GM04503 (cell line): ENCODE results near the gene PTH2.
"Not testable (repeated sequence)": the region's sequence is repeated elsewhere in the genome, so short reads cannot be mapped to it uniquely, and the experiment has no call there.

Source experiments
- DNase-seq: peaks from one replicate; pipeline ENCODE4 v3.0.0-alpha.2; 2012; ENCODE audit warnings: low read depth

Gene PTH2, protein sequence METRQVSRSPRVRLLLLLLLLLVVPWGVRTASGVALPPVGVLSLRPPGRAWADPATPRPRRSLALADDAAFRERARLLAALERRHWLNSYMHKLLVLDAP

DNA sequence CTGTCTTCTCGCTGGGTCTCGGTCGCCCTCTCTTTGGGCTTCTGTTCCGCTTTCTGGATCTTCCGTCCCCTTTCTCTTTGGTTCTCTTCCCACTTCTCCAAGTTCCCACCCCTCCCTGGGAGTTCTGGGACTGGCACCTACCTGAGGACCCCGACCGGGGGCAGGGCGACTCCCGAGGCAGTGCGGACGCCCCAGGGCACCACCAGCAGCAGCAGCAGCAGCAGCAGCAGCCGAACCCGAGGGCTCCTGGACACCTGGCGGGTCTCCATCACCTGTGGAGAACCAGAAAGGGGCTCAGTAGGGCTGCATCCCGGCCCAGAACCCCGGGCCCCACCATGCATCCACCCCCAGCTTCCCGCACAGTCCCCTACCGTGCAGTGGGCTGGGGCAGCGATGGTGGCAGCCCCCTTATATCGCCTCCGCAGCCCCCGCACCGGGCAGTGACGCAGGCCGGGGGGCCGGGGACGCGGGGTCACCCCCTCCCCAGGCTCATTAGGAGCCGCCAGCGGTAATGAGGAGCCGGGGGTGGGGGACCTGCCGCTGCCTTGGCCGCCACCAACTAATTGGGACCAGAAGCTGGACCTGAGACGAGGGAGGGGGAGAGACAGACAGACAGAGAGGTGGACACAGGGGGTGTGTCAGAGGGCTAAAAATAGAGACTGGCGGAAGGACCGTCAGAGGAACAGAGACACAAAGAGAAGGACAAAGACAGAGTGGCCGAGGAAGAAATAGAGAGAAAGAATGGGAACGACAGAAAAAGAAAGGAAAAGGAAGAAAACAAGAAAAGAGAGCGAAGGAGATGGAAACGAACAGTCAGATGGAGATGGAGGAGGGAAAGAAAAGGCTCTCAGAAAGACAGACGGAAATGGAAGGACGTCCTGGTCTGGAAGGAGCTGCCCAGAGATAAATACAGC lies at the start of gene PTH2:
Gene PTH2 (minus strand): TSS at position 371 of the 914 bp plus-strand sequence. CDS start 102 bp downstream, at position 269.
- DNase-seq: no peak

DNA sequence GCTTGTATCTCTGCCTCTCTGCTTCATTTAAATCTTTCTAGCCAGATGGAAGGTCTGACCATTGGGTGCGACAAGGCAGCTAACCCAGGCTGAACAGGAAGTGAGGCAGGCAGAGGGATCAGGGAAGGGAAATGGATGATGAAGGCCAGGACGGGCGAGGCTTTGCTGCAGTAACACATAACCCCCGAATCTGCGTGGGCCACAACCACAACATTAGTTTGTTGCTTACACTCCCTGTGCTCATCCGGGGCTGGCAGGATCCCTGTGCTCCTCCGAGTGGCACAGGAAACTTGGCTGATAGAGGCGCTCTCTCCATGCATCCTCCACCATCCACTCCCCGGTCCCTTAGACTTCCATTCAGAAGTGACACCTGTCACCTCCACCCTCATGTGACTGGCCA lies 49.7 kb upstream of the PTH2 start:
- DNase-seq: no peak

DNA sequence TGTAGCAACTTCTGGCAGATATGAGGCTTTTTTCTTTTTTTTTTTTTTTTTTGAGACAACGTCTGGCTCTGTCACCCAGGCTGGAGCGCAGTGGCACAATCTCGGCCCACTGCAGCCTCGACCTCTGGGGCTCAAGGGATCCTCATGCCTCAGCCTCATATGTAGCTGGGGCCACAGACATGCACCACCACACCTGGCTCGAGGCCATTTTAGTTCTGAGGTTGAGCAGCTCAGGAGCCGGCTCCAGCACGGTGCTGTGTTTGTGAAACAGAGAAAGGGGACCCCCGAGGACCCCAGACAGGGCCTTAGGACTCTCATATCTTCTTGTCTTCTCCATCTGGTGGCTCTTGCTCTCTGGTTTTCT lies 47.4 kb upstream of the PTH2 start:
- DNase-seq: no peak

DNA sequence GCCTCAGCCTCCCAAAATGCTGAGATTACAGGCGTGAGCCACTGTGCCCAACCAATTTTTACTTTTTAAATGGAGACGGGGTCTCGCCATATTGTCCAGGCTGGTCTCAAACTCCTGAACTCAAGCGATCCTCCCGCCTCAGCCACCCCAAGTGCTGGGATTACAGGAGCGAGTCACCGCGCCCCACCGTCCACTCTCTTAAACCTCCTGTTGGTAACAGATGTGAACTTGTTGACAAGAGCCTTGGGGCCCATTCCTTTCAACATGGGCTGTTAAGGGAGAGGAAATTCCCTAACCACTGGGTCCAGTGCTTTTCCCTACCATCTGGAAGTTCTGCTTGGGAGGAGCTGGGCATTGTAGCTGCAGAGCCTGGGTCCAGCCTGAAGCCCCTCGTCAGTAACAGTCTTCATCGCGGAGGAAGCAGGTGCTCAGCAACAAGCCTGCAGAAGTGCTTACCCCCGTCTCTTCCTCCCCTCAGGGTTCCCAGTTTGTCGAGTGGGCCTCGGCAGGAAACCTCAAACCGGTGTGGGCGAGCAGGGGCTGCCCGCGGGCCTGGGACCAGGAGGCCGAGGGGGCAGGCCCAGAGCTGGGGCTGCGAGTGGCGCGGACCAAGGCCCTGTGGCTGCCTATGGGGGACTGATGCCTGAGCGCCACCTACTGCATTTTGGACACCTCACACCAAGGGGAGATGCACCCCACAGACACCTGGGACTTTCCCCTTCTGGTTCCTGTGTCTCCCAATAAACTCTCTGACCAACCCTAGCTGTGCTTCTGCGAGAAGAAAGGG lies 46.8 kb upstream of the PTH2 start:
- DNase-seq: no peak

DNA sequence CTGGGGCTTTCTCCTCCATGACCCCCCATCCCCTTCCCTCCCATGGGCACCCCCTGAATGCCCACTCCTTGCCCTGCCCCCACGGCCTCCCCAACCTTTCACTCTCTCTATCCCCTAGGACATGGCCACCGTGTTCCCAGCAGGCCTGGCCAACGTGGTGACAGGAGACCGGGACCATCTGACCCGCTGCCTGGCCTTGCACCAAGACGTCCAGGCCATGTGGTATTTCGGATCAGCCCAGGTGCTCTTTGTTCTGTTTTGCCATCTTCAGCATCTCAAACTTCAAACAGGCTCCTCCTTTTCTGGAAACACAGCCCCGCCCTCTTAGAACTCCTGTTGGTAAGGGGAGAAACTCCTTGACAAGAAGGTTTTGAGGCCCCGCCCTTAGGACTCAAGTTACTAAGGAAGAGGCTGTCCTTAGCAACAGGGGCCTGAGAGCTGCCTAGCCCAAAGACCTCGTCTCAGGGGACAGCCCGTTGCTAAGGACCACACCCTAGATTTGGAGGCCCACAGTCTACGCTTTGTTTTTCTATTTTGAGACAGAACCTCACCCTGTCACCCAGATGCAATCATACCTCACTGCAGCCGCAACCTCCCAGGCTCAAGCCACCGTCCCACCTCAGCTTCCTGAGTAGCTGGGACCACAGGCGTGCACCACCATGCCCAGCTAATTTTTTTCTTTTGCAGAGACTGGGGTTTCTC lies 45.7 kb upstream of the PTH2 start:
- DNase-seq: peak; percentile 42

DNA sequence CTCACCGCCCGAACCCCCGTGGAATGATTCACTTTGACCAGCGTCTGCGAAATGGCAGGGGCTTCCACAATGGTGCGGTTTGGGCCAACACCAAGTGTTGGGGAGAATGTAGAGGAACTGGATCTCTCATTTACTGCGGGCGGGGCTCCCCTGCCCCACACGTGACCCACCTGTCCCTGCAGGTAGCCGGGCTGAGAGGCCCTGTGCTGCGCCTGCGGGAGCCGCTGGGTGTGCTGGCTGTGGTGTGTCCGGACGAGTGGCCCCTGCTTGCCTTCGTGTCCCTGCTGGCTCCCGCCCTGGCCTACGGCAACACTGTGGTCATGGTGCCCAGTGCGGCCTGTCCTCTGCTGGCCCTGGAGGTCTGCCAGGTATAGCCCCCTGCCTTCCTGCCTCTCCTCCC lies 45.0 kb upstream of the PTH2 start:
- no peak for DNase-seq

DNA sequence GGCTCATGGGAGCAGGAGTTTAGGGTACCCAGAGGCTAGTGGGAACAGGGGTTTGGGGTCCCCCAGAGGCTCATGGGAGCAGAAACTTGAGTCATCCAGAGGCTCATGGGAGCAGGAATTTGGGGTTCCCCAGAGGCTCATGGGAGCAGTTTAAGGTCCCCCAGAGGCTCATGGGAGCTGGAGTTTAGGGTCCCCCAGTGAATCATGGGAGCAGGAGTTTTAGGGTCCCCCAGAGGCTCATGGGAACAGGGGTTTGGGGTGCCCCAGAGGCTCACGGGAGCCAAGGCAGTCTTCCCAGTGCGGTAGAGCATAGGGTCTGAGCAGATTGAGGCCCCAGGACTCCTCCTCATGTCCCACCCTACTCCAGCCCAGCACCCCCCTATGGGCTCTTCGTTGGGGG lies 42.1 kb upstream of the PTH2 start:
- no peak for DNase-seq

DNA sequence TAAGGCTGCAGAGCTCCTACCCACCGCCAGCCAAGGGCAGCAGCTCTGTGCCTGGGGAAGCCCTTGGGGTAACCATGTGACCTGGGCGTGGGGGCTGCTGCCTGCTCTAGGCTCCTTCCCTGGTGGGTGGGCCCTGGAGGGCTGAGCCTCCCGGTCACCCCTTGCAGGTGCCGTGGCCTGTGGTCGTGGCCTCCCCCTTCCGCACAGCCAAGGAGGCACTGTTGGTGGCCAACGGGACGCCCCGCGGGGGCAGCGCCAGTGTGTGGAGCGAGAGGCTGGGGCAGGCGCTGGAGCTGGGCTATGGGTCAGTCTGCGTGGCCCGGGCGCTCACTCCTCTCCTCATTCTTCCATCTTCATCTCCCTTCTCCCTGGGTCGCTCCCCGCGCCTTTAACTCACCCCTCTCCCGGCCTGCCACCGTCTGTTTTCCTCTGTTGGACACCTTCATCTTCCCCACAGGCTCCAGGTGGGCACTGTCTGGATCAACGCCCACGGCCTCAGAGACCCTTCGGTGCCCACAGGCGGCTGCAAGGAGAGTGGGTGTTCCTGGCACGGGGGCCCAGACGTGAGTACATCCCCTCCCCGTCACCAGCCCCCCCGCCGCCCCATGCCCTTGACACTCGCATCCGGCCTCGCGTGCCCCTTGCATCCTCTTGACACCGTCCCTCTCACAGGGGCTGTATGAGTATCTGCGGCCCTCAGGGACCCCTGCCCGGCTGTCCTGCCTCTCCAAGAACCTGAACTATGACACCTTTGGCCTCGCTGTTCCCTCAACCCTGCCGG lies 40.9 kb upstream of the PTH2 start:
- DNase-seq: no peak

DNA sequence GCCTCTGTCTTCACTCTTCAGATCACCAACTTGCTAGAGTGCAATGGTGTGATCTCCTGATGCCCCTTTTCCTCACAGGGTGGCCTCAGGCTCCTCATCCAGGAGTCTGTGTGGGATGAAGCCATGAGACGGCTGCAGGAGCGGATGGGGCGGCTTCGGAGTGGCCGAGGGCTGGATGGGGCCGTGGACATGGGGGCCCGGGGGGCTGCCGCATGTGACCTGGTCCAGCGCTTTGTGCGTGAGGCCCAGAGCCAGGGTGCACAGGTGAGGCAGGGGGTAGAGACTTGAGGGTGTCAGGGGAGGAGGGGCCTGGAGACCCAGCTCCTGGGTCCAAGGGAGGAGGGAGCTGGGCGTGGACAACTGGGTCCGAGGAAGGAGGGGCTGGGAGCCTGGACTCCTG lies 39.3 kb upstream of the PTH2 start:
- DNase-seq: no peak

DNA sequence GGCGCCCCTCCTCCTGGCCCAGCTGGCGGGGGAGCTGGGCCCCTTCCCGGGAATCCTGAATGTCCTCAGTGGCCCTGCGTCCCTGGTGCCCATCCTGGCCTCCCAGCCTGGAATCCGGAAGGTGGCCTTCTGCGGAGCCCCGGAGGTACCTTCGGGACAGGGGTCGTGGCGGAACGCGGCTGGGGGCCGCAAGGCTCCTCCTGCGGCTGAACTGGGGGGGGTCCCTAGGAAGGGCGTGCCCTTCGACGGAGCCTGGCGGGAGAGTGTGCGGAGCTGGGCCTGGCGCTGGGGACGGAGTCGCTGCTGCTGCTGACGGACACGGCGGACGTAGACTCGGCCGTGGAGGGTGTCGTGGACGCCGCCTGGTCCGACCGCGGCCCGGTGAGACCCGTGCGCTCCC lies 38.4 kb upstream of the PTH2 start:
- DNase-seq: no peak

DNA sequence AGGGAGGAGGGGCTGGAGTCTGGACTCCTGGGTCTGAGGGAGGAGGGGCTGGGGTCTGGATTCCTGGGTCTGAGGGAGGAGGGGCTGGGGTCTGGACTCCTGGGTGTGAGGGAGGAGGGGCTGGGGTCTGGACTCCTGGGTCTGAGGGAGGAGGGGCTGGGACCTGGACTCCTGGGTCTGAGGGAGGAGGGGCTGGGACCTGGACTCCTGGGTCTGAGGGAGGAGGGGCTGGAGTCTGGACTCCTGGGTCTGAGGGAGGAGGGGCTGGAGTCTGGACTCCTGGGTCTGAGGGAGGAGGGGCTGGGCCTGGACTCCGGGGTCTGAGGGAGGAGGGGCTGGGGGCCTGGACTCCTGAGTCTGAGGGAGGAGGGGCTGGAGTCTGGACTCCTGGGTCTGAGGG lies 37.9 kb upstream of the PTH2 start:
- not testable (repeated sequence) for DNase-seq

DNA sequence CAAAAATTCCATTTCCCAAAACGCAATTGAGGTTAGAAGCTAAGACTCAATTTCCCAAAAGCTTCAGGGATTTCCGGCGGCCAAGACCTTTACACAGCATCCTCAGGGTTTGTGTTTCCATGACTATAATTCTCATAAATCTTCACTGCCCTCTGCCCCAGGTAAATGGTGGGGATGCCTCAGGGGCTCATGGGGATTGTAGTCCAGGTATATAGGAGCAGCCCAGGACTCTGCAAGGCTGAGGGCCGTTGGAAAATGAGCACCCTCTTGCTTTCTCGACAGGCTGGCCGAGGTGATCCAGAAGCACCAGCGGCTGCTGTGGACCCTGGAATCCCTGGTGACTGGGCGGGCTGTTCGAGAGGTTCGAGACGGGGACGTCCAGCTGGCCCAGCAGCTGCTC lies 36.1 kb upstream of the PTH2 start:
- DNase-seq: no peak

DNA sequence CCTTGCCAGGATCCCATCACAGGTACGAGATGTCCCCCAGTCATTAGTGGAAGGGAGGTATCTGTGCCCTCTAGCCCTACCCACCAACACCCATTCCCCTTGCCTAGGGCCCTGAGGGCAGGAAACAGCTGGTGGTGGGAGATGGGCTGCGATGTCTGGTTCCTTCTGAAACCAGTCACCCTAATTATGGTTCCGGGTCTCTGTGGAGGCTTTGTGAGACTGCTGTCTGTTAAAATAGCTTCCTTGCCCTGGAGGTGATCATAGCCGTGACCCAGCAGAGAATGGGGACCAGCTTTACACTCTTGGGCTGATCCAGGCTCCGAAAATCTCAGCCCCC lies 35.3 kb upstream of the PTH2 start:
- no peak for DNase-seq

DNA sequence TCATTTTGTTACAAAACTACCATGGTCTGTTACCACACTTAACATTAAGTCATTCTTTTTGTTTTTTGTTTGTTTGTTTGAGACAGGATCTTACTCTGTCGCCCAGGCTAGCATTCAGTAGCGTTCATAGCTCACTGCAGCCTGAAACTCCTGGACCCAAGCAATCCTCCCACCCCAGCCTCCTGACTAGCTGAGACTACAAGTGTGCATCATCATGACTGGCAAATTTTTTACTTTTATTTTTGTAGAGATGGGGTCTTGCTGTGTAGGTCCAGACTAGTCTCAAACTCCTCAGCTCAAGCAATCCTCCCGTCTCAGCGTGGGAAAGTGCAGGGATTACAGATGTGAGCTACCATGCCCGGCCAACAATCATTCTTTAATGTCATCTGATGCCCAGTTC lies 33.1 kb upstream of the PTH2 start:
- peak; percentile 43 for DNase-seq

DNA sequence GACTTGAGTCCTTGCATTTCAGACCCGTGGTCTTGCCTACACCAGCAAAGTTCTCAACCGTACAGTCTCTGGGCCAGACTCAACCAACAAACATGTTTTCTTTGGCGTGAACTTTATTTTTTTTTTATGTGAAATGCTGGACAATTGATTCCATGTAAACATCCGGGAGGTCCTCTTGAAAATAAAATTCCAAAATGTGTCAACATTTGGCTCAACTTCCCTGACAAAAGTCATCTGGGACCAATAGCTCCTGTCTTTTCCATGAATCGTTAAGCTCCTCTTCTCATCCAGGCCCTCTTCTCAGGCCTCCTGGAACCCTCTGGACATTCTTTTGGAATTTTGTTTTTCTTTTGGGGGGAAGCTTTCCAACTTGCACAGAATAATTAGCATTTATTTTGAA lies 32.5 kb upstream of the PTH2 start:
- DNase-seq: peak; percentile 83

DNA sequence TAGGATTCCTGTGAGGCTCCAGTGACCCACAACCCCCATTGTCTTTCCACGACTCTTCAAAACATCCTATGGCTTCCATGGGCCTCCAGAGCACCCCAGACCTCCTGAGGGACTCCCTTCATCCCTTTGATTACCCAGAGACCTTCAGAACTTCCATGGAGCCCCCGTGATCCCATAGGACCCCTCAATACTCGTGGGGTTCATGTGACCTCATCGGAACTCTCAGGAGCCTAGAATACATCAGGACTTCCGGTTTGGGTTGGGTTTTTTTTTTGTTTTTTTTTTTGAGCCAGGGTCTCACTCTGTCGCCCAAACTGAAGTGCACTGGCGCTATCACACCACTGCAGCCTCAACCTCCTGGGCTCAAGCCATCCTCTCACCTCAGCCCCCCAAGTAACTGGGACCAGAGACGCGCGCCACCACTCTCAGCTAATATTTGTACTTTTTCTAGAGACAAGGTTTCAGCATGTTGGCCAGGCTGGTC lies 30.6 kb upstream of the PTH2 start:
- no peak for DNase-seq

DNA sequence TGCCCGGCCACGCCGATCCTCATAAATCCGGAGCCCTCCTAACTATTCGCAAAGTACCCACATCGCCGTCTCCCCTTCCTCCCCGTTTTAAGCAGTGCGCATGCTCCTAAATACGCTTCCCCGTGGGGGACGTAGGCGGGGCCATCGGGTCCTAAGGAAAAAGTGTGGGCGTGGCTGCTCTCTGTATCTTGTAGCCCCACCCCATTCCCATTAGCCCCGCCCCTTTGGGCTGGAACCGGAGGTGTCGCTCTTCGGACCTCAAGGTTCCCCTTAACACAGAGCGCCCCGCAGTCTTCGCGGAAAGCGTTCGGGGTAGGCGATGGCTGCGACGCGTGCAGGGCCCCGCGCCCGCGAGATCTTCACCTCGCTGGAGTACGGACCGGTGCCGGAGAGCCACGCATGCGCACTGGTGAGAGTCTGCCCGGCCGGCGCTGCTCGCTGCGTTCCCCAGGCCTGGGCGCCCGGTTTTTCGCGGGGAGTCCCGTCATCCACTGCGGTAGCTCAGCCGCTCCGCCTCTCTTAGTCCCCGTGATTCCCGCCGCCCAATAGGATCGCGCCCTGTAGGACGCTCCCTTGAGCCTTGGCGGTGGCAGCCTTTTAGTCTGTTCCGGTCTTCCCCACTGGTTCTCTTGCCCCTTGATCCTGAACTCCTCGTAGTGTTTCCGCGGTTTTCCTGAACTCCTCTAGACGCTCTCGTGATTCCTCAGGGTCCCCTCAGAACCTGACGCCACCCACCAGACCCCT lies 29.9 kb upstream of the PTH2 start, which contains the start of gene ALDH16A1:
Gene ALDH16A1 (plus strand): TSS at position 213 of the 744 bp plus-strand sequence. CDS start 107 bp downstream, at position 320.
- peak; percentile 82 for DNase-seq

DNA sequence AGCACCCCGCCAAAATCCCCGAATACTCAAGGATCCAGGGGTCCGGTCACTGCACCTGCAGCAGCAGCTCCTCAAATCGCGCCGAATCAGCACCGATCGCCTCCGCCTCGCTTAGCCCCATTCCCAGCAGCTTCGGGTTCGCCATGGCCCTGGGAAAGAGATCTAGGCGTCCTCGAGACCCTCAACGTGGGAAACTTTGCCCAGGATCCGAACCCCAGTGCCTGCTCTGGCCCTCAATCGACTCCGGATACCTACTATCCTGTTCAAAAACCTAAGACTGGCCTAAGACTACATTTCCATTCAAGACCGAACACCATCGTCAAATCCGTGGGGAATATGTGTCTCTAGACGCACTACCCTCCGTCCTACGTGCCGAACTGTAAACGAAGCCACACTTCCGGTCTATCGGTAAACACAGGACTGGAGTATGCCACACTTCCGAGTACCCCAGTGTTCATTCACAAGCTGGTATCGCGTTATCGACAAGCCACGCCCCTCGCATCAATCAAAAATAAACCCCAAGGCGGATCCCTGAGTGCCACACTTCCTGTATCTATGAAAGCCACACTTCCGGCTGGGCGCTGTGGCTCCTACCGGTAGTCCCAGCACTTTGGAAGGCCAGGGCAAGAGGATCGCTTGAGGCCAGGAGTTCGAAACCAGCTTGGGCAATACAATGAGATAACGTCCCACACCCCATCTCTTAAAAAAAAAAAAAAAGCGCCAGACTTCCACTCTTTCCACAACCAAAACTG lies 28.4 kb upstream of the PTH2 start, which contains the start of gene PIH1D1:
Gene PIH1D1 (minus strand): TSS at position 385 of the 752 bp plus-strand sequence. CDS start 240 bp downstream, at position 145.
- DNase-seq: peak; percentile 96

DNA sequence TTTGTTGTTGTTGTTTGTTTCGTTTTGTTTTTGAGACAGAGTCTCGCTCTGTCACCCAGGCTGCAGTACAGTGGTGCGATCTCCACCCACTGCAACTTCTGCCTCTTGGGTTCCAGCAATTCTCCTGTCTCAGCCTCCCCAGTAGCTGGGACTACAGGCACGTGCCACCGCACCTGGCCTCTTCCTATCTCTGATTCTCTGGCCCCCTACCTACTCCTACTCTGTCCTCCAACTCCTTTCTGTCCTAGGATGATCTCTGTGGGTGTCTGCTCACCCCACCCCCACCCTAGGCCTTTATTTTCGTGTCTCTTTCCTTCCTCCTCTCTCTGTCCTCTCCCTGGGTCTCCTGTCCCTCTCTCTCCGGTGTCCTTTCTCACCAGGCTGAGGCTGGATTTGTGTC lies 27.2 kb upstream of the PTH2 start:
- no peak for DNase-seq

DNA sequence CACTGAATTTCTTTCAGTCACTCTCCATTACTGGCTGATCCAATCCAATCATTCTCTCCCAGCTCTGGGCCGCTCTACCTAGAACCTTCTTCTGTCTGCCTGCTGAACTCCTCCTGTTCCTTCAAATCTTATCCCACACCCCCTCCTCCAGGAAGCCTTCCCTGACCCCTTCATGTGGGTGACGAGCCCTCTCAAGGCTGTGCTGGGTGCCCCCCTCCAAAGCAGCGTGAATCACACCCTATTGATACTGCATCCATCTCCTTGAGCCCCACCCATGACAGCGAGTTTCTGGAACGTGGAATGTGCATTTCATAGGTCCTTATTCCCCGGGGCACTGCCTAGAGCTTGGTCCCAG lies 25.2 kb upstream of the PTH2 start:
- no peak for DNase-seq
